ENCODE measurements around the gene DACH1.

DNA sequence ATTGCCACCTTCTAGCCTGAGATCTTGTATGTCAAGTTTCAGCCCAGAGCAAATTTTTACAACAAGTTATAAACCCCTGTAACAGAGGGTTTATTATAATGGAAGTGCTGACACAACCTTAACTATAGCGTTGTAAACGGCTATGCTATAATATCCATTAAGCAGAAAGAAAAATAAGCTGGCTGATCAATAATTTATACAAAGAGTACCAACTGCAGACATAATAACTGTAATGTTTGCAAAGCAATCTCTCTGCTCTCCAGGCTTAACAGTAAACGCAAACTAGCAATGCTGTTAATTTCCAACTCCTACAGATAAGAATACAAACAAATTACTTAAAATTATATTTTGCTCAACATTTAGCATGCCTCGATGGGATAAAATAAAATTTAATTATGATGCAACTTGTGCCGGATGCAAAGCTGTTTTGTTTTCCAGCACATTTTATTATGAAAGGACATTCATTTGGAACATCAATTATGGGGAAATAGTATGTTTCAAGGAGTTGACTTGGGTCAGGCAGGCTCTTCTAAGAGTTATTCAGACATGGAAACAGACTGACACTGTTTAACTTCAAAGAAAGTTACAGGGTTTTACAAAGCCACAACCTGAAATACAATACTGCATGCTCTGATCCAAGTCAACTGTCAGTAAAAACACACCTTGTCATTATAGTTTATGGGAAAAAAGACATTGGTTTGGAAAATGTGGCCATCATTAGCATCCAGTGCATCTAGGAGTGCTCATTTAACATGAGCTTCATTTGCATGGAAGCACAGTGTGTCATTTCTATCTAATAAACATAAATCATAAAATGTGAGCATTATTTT lies 6.6 kb upstream of the DACH1 start:
- no peak for TF ChIP-seq EZH2 (IDR thresholded peaks at IDR 0.05; ENCODE audit: low read length, unreplicated experiment)
- TF ChIP-seq, protein P1, sequence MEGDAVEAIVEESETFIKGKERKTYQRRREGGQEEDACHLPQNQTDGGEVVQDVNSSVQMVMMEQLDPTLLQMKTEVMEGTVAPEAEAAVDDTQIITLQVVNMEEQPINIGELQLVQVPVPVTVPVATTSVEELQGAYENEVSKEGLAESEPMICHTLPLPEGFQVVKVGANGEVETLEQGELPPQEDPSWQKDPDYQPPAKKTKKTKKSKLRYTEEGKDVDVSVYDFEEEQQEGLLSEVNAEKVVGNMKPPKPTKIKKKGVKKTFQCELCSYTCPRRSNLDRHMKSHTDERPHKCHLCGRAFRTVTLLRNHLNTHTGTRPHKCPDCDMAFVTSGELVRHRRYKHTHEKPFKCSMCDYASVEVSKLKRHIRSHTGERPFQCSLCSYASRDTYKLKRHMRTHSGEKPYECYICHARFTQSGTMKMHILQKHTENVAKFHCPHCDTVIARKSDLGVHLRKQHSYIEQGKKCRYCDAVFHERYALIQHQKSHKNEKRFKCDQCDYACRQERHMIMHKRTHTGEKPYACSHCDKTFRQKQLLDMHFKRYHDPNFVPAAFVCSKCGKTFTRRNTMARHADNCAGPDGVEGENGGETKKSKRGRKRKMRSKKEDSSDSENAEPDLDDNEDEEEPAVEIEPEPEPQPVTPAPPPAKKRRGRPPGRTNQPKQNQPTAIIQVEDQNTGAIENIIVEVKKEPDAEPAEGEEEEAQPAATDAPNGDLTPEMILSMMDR (conservative IDR thresholded peaks at IDR 0.05; ENCODE audit: low read depth, low read length), result no peak
- no peak for TF ChIP-seq EZH2phosphoT487 (IDR thresholded peaks at IDR 0.05; ENCODE audit: borderline replicate concordance, low read length)

Measured in PC-3 (cell line).